SK-MEL-5 (cell line): Measurements from ENCODE around the gene TTPAL. TPM values are rescaled to one million over a fixed set of nuclear protein-coding genes. Genes with fewer than 3 reads are reported as not detected.

Source experiments
- DNase-seq: peaks from one replicate; pipeline ENCODE4 v3.0.0-alpha.2; 2016; ENCODE audit warnings: low read depth, low spot score
- in situ Hi-C: cut with HindIII; loops from 2 replicates; pipeline ENCODE4 v1.10.0; 2016; ENCODE audit warnings: low sequenced_read_pairs, high pct_unique_total_duplicates, low pct_unique_long_range_greater_than_20kb
- polyA plus RNA-seq, 2 experiments: library from polyadenylated mRNA; depleted of rRNA; stranded (reverse); fragments of >200 nt; gene quantifications; 2 replicates each; pipeline ENCODE4 v1.2.3, GENCODE V29; 2015
- total RNA-seq: library from RNA; depleted of rRNA; stranded (reverse); fragments of >200 nt; shearing (Covaris generic); gene quantifications from 2 replicates; pipeline ENCODE4 v1.2.3, GENCODE V29; 2014; rRNA removed

Gene TTPAL, protein sequence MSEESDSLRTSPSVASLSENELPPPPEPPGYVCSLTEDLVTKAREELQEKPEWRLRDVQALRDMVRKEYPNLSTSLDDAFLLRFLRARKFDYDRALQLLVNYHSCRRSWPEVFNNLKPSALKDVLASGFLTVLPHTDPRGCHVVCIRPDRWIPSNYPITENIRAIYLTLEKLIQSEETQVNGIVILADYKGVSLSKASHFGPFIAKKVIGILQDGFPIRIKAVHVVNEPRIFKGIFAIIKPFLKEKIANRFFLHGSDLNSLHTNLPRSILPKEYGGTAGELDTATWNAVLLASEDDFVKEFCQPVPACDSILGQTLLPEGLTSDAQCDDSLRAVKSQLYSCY
- 5.7 and 6.6 TPM in 2 replicates for total RNA-seq
- 13.2 and 15.0 TPM in 2 replicates for polyA plus RNA-seq (2015; cell fraction: cytosol; rRNA removed)
- polyA plus RNA-seq (2015; cell fraction: nucleus; rRNA removed), result 9.4 and 11.7 TPM in 2 replicates

DNA sequence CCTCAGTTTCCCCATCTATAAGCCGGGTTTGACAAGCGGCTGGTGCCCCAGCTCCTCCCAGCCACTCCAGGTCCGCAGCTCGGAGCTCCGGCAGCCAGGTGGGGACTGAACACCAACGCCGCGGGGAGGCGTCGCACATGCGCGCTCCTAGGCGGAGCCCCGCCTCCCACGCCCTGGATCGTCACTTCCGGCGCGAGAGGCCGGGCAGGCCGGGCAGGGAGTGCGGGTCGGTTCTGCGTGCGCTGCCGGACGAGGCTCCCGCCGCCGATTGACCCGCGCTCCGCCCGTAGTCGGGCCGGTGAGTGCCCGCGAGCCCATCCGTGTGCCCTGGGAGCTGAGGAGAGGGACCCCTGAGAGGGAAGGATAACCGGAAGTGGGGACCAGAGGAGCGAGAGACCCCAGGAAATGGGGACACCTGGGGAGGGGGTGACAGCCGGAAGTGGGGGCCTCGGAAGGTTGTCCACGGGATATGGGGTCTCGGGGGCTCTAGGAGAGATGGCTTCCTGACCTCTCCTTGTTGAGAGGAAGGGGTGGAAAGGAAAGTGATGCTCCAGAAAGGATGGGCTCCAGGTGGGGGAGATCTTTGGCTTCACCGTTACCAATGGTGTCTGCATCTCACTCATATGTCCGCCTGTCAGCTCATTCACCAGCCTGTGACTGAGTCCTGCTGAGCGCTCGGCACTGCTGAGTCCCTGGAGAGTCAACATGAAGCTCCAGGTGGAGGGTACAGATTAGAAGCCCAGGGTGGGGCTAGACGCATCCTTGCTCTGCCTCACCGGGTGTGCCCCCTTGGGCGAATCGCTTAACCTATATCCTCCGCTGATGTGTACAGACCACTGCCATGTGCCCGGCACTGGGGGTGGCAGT is at the start of gene TTPAL:
TTPAL (plus strand) TSS at position 181 of the 867 bp plus-strand sequence. CDS start 4,126 bp downstream, outside the sequence.
- in situ Hi-C loops, result no loop called here
- DNase-seq, result peak; percentile 86

DNA sequence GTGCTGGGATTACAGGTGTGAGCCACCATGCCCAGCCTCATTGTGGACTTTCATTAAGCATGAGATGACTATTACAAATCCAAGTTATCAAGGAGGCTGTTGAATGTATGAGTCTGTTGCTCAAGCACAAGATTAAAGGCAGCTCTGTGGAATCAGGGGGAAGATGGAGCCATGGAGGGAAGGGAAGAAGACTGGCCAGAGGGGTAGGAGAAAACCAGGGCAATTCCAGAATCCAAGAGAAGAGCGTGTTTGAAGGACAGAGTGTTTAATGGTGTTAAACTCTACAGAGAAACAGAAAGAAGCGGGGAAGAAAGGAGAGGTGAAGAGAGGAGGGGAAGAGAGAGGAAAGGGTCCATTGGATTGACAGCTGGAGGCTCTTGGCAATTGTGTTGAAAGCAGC is 49.8 kb upstream of the TTPAL start:
- no peak for DNase-seq
- in situ Hi-C loops, result no loop called here

DNA sequence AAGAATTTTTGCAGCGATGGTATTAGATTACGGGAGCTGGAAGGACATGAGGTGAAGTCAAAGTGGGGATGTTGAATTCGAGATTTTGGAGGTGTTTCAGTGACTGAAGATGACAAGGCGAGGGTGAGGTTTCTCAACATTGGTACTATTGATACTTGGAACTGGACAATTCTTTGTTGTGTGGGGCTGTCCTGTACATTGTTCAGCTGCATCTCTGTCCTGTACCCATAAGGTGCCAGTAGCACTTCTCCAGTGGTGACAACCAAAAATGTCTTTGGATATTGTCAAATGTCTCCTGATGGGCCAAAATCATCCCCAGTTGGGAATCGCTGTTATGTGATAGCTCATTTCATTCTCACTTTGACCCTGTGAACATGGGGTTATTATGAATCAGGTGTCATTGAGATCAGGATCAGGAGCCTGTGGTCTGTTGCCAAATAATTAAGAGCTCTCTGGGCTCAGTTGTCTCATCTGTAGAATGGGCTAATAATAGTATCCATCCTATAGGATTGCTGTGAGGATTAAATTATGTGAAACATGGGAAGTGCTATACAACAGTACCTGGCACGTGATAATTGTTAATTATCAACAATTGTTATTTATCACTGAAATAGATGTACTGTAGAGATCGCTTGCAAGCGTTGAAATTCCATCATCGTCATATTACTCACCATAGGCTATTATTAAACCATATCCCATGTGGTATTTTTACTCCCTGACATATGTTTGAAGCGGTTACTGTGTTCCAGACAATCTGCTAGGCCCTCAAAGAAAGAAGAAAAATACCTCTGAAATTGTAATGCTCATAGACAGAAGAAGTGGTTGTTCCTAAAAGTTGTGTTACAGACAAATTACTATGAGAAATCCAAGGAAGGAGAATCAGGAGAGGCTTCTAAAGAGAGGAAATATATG is 48.5 kb upstream of the TTPAL start:
- in situ Hi-C loops, result no loop called here
- no peak for DNase-seq

DNA sequence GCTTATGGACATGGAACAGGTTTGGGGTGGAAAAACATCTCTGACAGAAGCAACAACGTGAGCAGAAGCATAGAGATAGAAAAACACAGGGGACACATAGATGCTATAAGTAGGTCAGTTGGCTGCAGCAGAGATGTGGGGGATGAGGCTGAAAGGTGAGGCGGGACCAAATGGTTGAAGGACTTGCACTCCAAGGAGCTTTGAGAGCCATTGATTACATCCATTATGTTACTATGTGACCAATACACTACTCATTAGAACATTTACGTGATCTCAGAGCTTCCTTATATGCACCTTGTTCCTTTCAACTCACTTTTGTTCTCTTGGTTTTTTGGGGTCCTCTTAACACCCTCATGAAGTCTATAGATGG is 47.9 kb upstream of the TTPAL start:
- DNase-seq, result no peak
- in situ Hi-C loops, result no loop called here

DNA sequence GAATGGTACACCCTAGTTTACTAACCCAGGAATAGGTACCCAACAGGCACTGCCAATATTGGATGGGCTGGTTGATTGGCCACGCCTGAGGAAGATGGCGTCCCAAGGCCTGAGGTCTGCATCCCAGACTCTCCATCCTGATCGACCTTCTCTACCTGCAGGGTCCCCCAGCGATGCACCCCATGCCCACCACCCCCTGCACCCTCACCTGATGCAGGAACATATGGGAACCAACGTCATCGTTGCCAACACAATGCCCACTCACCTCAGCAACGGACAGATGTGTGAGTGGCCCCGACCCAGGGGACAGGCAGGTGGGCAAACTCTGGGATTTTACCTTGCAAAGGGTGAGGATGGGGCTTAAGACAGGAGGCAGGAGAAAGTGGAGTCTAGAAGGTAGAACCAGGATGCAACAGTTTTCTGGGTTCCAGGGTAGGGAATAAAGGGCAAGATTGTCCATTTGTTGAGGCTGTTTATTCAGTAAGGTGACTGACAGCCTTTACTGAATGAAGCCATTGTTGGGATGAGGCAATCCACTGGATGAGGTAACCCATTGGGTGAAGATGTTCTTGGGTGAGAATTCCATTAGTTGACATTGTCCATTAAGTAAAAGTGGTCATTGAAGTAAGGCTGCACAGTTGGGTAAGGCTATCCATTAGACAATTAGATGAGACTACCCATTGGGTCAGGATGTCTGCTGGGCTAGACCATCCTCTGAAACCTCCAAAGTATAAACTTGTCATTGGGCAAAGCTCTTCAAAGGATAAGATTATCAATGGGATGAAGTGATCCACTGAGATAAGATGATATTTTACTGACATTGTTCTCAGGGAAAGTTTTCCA is 47.3 kb upstream of the TTPAL start:
- in situ Hi-C loops, result no loop called here
- peak; percentile 61 for DNase-seq

DNA sequence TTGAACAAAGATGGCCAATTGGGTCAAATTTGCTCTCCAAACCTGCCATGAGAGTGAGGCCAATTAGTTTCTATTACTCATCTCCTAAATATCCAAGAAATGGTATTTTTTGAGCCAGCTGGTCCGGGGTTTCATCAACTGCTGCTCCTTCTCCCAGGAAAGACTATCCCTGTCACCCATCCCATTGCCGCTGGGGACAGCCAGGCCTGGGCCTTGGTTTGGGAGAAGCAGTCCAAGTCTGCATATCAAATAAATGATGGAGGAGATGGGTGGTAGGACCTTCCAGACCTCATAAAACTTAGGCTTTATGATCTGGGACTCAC is 46.7 kb upstream of the TTPAL start:
- in situ Hi-C loops, result no loop called here
- DNase-seq, result no peak

DNA sequence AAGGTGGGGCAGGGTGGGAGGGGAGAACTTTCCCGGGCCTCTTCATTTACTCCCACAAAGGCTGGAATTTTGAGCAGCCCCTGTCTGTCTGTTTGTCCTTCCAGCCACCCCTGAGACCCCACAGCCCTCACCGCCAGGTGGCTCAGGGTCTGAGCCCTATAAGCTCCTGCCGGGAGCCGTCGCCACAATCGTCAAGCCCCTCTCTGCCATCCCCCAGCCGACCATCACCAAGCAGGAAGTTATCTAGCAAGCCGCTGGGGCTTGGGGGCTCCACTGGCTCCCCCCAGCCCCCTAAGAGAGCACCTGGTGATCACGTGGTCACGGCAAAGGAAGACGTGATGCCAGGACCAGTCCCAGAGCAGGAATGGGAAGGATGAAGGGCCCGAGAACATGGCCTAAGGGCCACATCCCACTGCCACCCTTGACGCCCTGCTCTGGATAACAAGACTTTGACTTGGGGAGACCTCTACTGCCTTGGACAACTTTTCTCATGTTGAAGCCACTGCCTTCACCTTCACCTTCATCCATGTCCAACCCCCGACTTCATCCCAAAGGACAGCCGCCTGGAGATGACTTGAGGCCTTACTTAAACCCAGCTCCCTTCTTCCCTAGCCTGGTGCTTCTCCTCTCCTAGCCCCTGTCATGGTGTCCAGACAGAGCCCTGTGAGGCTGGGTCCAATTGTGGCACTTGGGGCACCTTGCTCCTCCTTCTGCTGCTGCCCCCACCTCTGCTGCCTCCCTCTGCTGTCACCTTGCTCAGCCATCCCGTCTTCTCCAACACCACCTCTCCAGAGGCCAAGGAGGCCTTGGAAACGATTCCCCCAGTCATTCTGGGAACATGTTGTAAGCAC is 46.0 kb upstream of the TTPAL start:
- in situ Hi-C loops, result no loop called here
- no peak for DNase-seq

DNA sequence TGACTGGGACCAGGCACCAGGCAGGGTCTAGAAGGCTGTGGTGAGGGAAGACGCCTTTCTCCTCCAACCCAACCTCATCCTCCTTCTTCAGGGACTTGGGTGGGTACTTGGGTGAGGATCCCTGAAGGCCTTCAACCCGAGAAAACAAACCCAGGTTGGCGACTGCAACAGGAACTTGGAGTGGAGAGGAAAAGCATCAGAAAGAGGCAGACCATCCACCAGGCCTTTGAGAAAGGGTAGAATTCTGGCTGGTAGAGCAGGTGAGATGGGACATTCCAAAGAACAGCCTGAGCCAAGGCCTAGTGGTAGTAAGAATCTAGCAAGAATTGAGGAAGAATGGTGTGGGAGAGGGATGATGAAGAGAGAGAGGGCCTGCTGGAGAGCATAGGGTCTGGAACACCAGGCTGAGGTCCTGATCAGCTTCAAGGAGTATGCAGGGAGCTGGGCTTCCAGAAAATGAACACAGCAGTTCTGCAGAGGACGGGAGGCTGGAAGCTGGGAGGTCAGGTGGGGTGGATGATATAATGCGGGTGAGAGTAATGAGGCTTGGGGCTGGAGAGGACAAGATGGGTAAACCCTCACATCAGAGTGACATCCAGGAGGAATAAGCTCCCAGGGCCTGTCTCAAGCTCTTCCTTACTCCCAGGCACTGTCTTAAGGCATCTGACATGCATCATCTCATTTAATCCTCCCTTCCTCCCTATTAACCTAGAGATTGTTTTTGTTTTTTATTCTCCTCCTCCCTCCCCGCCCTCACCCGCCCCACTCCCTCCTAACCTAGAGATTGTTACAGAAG is 45.2 kb upstream of the TTPAL start:
- in situ Hi-C loops, result no loop called here
- DNase-seq, result no peak

DNA sequence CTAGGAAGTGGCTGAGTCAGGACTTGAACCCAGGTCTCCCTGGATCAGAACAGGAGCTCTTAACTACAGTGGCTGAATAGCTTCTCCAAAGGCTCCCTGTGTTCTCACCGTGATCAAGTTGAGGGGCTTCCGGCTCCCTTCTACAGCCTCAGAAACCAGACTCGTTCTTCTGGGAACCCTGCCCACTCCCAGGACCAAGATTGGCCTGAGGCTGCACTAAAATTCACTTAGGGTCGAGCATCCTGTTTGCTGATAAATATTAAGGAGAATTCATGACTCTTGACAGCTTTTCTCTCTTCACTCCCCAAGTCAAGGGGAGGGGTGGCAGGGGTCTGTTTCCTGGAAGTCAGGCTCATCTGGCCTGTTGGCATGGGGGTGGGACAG is 44.6 kb upstream of the TTPAL start:
- no peak for DNase-seq

DNA sequence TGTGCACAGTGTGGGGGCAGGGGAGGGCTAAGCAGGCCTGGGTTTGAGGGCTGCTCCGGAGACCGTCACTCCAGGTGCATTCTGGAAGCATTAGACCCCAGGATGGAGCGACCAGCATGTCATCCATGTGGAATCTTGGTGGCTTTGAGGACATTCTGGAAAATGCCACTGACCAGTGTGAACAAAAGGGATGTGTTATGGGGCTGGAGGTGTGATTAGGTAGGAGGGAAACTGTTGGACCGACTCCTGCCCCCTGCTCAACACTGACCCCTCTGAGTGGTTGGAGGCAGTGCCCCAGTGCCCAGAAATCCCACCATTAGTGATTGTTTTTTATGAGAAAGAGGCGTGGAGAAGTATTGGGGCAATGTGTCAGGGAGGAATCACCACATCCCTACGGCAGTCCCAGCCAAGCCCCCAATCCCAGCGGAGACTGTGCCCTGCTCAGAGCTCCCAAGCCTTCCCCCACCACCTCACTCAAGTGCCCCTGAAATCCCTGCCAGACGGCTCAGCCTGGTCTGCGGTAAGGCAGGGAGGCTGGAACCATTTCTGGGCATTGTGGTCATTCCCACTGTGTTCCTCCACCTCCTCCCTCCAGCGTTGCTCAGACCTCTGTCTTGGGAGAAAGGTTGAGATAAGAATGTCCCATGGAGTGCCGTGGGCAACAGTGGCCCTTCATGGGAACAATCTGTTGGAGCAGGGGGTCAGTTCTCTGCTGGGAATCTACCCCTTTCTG is 44.0 kb upstream of the TTPAL start:
- DNase-seq, result no peak
- in situ Hi-C loops, result no loop called here

More for the DNA sequence above, 44.6 kb upstream of the TTPAL start:
- in situ Hi-C loops, result no loop called here

DNA sequence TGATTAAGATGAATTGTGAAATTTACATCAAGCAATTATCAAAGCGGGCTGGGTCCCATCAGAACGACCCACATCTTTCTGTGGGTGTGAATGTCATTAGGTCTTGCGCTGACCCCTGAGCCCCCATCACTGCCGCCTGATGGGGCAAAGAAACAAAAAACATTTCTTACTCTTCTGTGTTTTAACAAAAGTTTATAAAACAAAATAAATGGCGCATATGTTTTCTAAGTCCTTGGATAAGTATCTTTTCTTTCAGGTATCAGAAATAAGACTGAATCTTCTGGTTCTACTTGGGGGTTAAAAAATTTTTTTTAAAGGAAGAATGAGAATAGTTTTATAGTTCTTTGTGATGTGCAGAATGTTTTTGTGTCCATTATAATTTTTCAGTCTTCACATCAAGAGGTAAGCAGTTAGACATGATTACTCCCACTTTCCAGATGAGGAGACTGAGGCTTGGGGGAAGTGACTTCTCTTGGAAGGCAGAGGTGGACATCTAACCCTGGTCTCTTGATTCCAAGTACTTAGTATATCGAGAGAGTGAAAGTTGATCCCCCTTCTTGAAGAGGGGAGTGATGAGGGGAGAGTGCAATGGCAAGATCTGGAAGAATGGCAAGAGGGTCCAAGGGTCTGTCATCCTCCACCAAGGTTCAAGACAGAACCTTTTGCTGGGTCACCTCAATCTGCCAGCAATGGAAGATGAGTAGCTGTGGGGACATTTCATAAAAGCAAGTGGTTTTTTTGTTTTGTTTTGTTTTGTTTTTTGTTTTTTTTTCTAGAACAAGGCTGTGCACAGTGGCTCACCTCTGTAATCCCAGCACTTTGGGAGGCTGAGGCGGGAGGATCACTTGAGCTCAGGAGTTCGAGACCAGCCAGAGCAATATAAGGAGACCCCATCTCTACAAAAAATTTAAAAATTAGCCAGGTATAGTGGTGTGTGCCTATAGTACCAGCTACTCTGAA is 42.8 kb upstream of the TTPAL start:
- no peak for DNase-seq
- in situ Hi-C loops, result no loop called here

DNA sequence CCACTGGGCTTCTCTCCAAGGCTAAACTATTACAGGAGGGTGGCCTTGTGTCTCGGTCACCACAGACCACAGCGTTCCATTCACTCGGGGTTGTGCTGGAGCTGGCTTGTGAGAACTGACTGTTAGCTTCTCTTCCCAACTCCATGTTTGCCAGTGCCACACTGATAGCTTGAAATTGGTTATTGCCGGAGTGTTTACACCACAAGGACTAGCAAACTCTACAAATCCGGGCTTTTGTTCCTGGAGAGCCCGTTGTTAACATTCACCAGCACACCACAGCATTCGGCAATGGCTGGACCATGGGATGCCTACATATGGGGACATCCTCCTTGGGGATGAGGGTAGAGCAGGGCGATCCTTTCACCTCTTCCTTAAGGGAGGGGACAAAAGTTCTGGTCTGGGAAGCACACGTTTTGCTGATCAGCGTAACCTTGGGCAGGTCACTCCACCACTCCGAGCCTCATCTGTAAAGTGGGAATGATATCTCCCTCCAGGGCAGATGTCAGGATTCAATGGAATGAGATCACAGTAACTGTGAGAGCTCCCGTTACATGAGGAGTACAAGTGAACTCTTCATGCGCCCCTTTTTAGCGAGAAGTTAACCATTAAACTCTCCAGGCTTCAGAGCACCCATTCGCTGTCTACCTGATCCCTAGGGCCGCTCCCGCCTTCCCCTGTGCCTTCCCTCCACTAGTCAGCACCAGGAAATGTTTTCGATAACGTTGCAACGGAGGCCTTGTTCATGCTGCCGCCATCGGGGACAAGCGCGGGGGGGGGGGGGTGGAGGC is 41.7 kb upstream of the TTPAL start:
- no peak for DNase-seq
- in situ Hi-C loops, result no loop called here

DNA sequence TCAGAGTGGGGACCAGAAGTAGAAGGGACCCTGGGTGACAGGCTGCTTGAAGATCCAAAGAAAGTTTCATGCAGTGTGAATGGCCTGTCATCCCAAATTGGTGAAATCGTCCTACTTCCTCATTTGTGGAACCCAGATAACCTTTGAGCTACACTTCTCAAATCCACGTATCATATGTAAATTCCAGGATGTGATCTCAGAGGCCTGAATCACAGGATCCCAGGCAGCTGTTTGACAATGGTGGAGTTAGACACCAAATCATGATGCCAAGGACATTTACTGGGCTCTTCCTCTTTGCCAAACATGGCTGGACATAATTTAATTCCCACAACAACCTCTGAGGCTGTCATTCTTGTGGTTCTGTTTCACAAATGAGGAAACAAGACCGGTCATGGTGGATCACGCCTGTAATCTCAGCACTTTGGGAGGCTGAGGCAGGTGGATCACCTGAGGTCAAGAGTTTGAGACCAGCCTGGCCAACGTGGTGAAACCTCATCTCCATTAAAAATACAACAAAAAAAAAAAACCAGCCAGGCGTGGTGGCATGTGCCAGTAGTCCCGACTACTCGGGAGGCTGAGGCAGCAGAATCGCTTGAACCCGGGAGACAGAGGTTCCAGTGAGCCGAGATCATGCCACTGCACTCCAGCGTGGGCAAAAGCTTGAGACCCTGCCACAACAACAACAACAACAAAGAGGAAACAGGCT is 39.9 kb upstream of the TTPAL start:
- in situ Hi-C loops, result no loop called here
- no peak for DNase-seq
